Spleen (tissue), 11 donors: Measurements from ENCODE around the gene LEKR1. TPM values are rescaled to one million over a fixed set of nuclear protein-coding genes. Genes with fewer than 3 reads are reported as not detected.

Experiments
- DNase-seq: peaks from one replicate; pipeline ENCODE4 v3.0.0-alpha.2; 2020
- H3K27ac ChIP-seq, 8 donors: fragments of 200-600 bp; sonication (generic) in 7 of 8; 1 replicate in 4 of 8; 2 replicates in 4 of 8; pipeline versions ENCODE4 v1.5.0 to v1.8.0; 2016 to 2021; ENCODE audit warnings: inconsistent platforms in 4 of 8, mild to moderate bottlenecking in 4 of 8, moderate library complexity in 1 of 8
- H3K27me3 ChIP-seq, 7 donors: fragments of 200-600 bp; sonication (generic) in 6 of 7; replicated peaks in 1 of 7; 1 replicate in 4 of 7; 2 replicates in 3 of 7; pipeline versions ENCODE4 v1.5.0 to v1.8.0; 2016 to 2021; ENCODE audit warnings: inconsistent platforms in 3 of 7, mild to moderate bottlenecking in 1 of 7
- H3K36me3 ChIP-seq, 6 donors: fragments of 200-600 bp; sonication (generic) in 5 of 6; 1 replicate in 4 of 6; 2 replicates in 2 of 6; pipeline versions ENCODE4 v1.5.0 to v1.8.0; 2016 to 2021; ENCODE audit warnings: inconsistent platforms in 2 of 6
- H3K4me1 ChIP-seq, 6 donors: fragments of 200-600 bp; sonication (generic) in 5 of 6; 1 replicate in 3 of 6; 2 replicates in 3 of 6; pipeline versions ENCODE4 v1.5.0 to v1.8.0; 2016 to 2021; ENCODE audit warnings: inconsistent platforms in 3 of 6
- H3K4me3 ChIP-seq, 8 donors: fragments of 200-600 bp; sonication (generic) in 7 of 8; 1 replicate in 4 of 8; 2 replicates in 4 of 8; pipeline versions ENCODE4 v1.5.0 to v1.8.0; 2016 to 2021; ENCODE audit warnings: inconsistent platforms in 4 of 8, mild to moderate bottlenecking in 4 of 8, moderate library complexity in 2 of 8
- H3K9me3 ChIP-seq, 8 donors: fragments of 200-600 bp; sonication (generic) in 7 of 8; 1 replicate in 4 of 8; 2 replicates in 4 of 8; pipeline versions ENCODE4 v1.5.0 to v1.8.0; 2016 to 2021; ENCODE audit warnings: inconsistent platforms in 4 of 8
- CTCF ChIP-seq, 11 experiments: fragments of 200-600 bp in 7 of 11; fragments of 450-650 bp in 4 of 11; sonication (generic) in 4 of 11; IDR thresholded peaks in 8 of 11; conservative IDR thresholded peaks in 3 of 11; 1 replicate in 7 of 11; 2 replicates in 4 of 11; pipeline versions ENCODE4 v1.4.0 to v1.8.0; 2016 to 2021; ENCODE audit warnings: antibody characterized with exemption in 11 of 11, inconsistent platforms in 4 of 11, mild to moderate bottlenecking in 1 of 11
- POLR2A ChIP-seq, 3 donors: fragments of 450-650 bp; IDR thresholded peaks; one replicate each; pipeline ENCODE4 v1.5.1; 2017; ENCODE audit warnings: antibody characterized with exemption in 3 of 3, mild to moderate bottlenecking in 1 of 3
- POLR2AphosphoS5 ChIP-seq, 3 donors: sonication (generic); formaldehyde crosslinking; IDR thresholded peaks; one replicate each; pipeline ENCODE4 v1.5.1; 2017; ENCODE audit warnings: antibody characterized with exemption in 3 of 3
- WGBS, 5 donors: extraction: QIAGEN DNeasy Blood & Tissue Kit in 3 of 5; methylation state at CpG; one replicate each; pipeline versions ENCODE4 v1.1.5 to v1.1.7; 2013 to 2018; 5-methylcytosine and 5-hydroxymethylcytosine counted together
- intact Hi-C: fragments of 100-400 bp; cut with DNase I; formaldehyde crosslinking; loops from one replicate; pipeline ENCODE4 v1.15.0; 2023; ENCODE audit warnings: low total_unique reads
- polyA plus RNA-seq, 3 donors: library from polyadenylated mRNA; stranded (reverse); fragments of 200-250 nt; gene quantifications; one replicate each; pipeline ENCODE4 v1.2.1, GENCODE V29; 2013
- total RNA-seq, 7 donors: library from RNA; depleted of rRNA in 3 of 7; stranded (reverse); fragments of >200 nt in 3 of 7; fragmentation: NEBNext Ultra II Directional in 4 of 7; extraction: Animal tissue kit (Norgen Biotek cat#: 25700) in 4 of 7; gene quantifications; one replicate each; pipeline versions ENCODE4 v1.1.0 to v1.2.1, GENCODE V29; 2016 to 2021
- donor health status: healthy with polysubstance abuse.
- donor health status: DM: no; HTN: no; CAD: no; lungs with moderate emphysema.
- donor health status: DM: no; HTN: no; CAD: no.
- donor health status: Bipolar disorder and iron deficiency.
- donor health status: healthy.
- donor health status: DM: no; HTN: no; CAD: no.
- donor health status: DM: yes; HTN: yes; CAD: no.

Gene LEKR1
- total and polyA plus RNA-seq, 10 donors, result 0.48 to 7.5 (median 2.5) TPM

GRCh38 chr3:157087373-157087772 lies 261.2 kb downstream of the LEKR1 start:
- Histone ChIP-seq H3K4me1 (peaks cover 16 to 51% (median 38%) of the 10 kb centered on the region in 6 donors), H3K9me3 (no peaks in the 10 kb centered on the region), H3K27ac (peak overlapping the region; percentile 95 to 99 (median 96)), H3K27me3 (peaks cover 0 to 4% (median 0%) of the 10 kb centered on the region in 7 donors), H3K4me3 (no peak overlapping the region), H3K36me3 (no peaks in the 10 kb centered on the region)
- TF ChIP-seq CTCF (IDR thresholded peaks at IDR 0.05 in 8 of 11, conservative IDR thresholded peaks at IDR 0.05 in 3 of 11) (no peak), POLR2A (IDR thresholded peaks at IDR 0.05) (no peak)
- intact Hi-C loops, result loop anchor here (5.0 to 10.0 kb wide), 2 partner anchors 415 to 533 kb away; partner anchors contain the start of genes SSR3 and TIPARP
- DNase-seq, result no peak
- WGBS, 5 donors, result 76 to 93% (median 81%) methylated on average over 1 of the region's 1 CpG

DNA sequence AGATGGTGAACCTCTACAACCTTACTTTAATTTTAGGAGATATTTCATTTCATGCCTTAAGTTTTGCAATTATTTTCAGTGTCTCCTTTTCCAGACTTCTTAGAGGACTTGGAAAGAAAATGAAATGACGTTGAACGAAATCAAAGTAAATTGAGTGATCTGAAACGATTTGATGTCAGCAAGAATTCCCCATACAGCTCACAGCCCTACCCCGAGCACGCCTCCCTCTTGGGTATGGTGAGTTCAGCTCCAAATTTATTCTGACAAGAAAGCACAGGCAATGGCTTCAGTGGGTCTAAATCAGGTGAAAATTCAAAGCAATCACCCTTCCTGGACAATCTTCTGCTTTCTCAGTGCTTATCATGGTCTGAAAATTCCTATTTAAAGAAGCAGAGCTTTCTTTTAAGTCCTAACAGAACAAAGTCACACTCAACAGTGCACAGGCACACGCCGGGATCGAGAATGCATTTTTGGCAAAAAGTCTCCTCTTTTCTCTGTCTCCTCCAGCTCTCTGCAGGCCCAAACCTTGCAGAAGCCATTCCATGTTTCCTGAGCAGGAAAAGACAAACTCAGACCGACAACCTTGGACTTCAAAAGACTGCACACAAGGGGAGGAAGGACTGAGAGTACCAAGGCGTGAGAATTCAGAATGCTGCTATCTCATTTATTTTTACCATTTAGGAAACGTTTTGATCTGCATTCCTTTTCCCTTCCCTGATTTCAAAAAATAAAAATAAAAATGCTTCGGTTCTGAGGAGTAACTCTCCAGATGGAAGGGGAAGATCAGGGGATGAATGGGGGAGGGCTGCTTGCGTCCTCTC lies 261.8 kb downstream of the LEKR1 start:
- WGBS, 5 donors, result 41 to 52% (median 49%) methylated on average over 13 of the region's 13 CpGs
- intact Hi-C loops, result loop anchor here (5.0 to 10.0 kb wide), 2 partner anchors 416 to 533 kb away; partner anchors contain the start of genes SSR3 and TIPARP
- TF ChIP-seq POLR2A (IDR thresholded peaks at IDR 0.05) (no peak), CTCF (IDR thresholded peaks at IDR 0.05 in 8 of 11, conservative IDR thresholded peaks at IDR 0.05 in 3 of 11) (no peak), POLR2AphosphoS5 (IDR thresholded peaks at IDR 0.05) (no peak)

GRCh38 chr3:157088601-157089454 lies 262.7 kb downstream of the LEKR1 start:
- H3K4me1 ChIP-seq, result peaks cover 16 to 53% (median 38%) of the 10 kb centered on the region in 6 donors
- peak; percentile 96 to 98 (median 97) for TF ChIP-seq POLR2AphosphoS5 (IDR thresholded peaks at IDR 0.05)
- peak in 7 of 11 experiments; percentile 4 to 35 (median 25) for TF ChIP-seq CTCF (IDR thresholded peaks at IDR 0.05 in 8 of 11, conservative IDR thresholded peaks at IDR 0.05 in 3 of 11)
- TF ChIP-seq POLR2A (IDR thresholded peaks at IDR 0.05), result peak in 1 of 3 donors; percentile 71
- H3K36me3 ChIP-seq, result no peaks in the 10 kb centered on the region
- peaks cover 0 to 4% (median 0%) of the 10 kb centered on the region in 7 donors for H3K27me3 ChIP-seq
- peak overlapping the region; percentile 48 to 77 (median 56) for H3K4me3 ChIP-seq
- intact Hi-C loops, result loop anchor here (5.0 to 10.0 kb wide), 2 partner anchors 417 to 534 kb away; partner anchors contain the start of genes SSR3 and TIPARP
- H3K27ac ChIP-seq, result peak overlapping the region; percentile 95 to 99 (median 96)
- WGBS, 5 donors, result 0 to 1% (median 0%) methylated on average over 17 to 59 of the region's 59 CpGs
- peak; percentile 98 for DNase-seq
- H3K9me3 ChIP-seq, result no peaks in the 10 kb centered on the region

More for the DNA sequence above, 261.8 kb downstream of the LEKR1 start:
- Histone ChIP-seq H3K27ac (peak overlapping the region; percentile 95 to 99 (median 96)), H3K9me3 (no peaks in the 10 kb centered on the region), H3K4me3 (peak overlapping the region; percentile 48 to 77 (median 56)), H3K4me1 (peaks cover 16 to 52% (median 38%) of the 10 kb centered on the region in 6 donors), H3K27me3 (peaks cover 0 to 4% (median 0%) of the 10 kb centered on the region in 7 donors), H3K36me3 (no peaks in the 10 kb centered on the region)
- DNase-seq, result no peak
